HTERT RPE-1 (cell line): ENCODE data around the gene CMTM3.
"Not testable (repeated sequence)": the region's sequence is repeated elsewhere in the genome, so short reads cannot be mapped to it uniquely, and the experiment has no call there.

Experiments
- in situ Hi-C: fragments of 300-500 bp; cut with MboI; formaldehyde crosslinking; loops from 4 replicates; pipeline ENCODE4 v1.14.3; 2020; ENCODE audit warnings: low sequenced_read_pairs

Gene CMTM3

DNA sequence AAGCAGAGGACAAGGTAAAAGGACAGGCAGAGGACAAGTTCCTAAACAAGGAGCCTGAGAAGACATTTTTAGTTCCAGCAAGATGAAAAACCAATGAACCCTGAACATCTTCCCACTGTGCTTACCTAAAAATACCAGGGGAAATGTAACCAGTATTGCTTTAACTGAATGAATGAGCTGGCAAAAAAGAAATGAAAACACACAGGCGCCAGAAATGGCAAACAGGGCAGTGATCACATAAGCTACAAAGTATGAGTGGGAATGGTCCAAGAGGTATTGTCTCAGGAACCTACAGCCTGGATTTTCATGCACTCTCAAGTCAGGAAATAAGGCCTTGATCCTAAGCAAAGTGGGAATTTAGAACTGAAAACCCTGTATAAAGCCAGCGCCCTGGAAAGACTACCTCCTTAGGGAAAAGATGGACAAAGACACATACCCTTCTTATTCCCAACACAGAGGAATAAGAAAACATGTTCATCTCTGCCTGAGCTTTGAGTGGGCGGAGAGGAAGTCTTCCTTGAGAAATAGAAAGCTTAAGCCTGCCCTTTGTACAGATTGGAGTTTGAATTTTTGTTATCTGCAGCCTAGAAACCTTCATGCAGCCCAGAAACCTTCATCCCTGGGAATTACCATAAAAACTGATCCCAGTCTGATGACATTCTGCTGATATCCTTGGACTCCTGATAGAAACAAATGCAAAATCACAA is 23.1 kb upstream of the CMTM3 start:
- in situ Hi-C loops: no loop called here

DNA sequence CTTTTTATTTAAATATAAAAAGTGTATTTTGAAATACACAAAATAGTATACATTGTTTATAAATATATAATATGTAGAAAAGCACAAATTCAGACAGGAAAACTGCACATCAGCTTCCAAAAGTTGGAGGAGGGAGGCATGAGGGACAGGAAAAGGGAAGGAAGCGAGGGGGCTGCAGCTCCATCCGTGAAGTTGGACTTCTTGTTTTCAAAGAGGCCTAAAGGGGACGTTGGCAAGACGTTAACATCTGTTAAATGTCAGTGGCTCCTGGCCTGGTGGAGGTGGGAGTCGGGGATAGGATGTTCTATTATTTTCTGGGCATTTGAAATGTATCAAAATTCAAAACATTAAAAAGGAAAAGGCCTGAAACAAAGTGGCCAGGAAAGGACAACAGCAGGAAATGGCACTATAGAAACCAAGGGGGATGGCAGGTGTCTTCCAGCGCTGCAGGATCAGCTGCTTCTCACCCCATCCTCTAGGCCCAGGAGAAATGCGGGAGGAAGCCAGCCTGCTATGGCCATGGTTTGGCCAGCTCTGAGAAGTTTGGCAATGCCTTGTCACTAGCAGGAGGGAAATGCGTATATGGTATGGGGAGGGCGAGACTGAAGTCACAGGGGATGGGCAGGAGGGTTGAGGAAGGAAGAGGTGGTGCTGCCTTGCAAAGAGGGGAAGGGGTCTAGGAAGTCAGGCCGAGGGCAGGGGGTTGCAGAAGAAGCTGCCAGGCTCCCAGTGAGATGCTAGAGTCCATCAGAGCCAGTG is 18.8 kb upstream of the CMTM3 start:
- in situ Hi-C loops: no loop called here

DNA sequence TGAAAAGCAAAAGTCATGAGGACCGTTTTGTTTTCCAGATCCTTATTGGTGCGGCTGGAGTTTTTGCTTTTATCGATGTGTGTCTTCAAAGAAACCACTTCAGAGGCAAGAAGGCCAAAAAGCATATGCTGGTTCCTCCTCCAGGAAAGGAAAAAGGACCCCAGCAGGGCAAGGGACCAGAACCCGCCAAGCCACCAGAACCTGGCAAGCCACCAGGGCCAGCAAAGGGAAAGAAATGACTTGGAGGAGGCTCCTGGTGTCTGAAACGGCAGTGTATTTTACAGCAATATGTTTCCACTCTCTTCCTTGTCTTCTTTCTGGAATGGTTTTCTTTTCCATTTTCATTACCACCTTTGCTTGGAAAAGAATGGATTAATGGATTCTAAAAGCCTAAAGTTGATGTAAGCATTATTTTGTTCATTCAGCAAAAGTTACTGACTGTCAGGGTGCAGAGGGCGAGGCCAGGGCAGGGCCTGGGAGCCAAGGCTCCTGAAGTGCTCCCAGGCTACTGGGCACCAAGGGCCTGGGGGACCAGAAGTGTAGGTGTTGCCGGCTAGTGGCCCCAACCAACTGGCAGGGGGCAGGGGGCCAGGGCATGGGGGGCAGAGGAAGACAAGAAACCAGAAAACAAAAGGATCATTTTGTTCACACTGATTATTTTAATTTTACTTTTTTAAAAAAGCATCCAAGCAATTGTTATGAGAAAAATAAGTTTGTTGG is 16.5 kb upstream of the CMTM3 start:
- in situ Hi-C loops: no loop called here

DNA sequence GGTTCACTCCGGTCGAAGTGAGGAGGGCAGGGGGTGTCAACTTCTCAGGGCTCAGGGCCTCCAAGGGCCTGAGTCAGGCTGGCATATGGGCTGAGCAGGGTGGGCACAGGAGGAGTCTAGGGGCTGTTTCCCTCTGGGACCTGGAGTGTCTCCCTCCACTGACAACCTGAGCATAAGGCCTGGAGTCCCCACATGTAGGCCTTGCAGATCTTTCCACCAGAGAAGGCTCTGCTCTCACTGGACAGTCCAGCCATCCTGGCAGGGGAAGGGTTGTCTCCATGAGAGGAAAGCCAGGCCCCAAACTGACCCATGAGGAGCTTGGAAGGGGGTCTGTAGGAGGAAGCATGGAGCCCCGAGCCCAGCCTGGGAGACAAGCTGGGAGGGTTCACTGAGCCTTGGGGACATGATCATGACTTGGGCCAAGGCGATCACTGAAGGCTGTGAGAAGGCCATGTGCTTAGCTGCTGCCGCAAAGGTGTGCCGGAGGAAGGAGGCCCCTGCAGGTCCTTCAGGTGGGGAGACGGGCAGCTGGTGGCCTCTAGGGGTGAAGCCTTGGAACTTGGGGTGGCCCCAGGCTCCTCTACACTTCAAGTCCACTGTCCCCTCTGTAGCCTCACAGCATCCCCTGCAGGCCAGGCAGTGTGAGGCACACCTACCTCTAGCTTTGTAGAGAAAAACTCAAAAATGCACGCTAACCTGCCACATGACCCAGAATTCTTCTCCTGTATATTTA is 15.4 kb upstream of the CMTM3 start:
- in situ Hi-C loops: no loop called here

DNA sequence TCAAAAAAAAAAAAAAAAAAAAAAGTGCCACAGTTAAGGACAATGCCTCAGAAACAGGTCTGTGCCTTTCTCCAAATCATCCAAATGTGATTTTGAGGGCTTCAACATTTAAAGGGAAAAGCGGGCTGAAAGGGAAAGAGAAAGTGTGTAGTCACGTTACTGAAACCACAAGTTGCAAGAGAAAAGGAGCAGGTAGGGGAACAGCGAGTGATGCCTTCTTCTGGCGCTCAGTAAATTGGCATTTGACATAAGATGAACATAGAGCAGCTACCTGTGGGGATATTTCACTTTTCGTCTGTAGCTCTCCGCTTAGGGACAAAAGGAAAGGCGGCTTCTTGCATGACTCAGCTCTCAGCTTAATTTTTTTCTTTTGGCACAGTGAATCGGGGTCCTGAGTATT is 14.2 kb upstream of the CMTM3 start:
- in situ Hi-C loops: no loop called here

DNA sequence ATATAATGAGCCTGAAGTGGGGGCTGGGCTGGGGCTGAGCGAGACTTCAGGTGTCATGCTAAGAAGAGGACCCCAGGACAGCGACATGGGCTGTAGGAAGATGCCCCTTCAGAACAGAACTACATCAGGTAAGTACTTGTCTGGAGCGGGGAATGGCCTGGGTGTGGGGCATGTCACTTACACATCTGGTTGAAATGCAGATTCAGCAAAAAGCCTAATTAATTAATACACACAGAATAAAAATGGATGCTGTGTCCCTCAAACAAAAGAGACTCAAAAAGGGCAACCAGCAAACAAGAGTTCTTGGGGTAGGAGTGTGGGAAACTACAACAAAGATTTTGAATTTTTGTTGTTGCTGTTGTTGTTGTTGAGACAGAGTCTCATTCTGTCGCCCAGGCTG is 13.5 kb upstream of the CMTM3 start:
- in situ Hi-C loops: no loop called here

DNA sequence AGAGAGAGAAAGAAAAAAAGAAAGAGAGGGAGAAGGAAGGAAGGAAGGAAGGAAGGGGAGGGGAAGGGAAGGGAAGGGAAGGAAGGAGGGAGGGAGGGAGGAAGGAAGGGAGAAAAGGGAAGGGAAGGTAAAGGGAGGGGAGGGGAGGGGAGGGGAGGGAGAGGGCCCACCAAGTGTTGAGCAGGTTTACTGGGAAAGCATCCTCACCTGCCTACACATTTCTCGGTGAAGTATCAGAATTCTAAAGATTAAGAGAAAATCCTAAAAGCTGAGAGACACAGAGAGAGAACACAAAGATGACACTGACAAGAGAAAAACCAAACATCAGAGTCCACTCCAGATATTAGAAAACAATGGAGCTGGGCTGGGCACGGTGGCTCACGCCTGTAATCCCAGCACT is 12.3 kb upstream of the CMTM3 start:
- in situ Hi-C loops: no loop called here

DNA sequence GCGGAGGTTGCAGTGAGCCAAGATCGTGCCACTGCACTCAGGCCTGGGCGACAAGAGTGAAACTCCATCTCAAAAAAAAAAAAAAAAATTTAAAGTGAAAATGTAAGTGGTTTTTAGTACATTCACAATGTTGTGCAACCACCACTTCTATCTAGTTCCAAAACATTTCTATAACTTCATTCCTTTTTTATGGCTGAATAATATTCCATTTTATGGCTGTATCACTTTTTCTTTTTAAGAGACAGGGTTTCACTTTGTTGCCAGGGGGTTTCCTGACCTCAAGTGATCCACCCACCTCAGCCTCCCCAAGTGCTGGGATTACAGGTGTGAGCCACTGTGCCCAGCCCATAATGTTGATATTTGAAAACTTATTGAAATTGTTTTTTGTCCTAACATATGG is 11.7 kb upstream of the CMTM3 start:
- in situ Hi-C loops: no loop called here

DNA sequence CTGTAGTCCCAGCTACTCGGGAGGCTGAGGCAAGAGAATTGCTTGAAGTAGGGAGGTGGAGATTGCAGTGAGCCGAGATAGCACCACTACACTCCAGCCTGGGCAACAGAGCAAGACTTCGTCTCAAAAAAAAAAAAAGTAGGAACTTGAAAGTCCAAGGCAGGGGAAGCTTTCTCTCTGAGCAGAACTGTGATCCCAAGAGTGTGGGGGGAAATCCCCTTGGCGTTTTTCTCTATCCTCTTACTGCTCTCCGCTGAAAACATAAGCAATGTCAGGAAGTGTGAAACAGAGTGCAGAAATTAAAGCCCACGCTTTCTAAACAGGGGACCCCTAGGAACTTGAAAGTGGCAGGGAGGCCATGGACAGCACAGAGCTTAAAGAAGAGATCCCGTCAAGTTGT is 9.8 kb upstream of the CMTM3 start:
- in situ Hi-C loops: no loop called here

DNA sequence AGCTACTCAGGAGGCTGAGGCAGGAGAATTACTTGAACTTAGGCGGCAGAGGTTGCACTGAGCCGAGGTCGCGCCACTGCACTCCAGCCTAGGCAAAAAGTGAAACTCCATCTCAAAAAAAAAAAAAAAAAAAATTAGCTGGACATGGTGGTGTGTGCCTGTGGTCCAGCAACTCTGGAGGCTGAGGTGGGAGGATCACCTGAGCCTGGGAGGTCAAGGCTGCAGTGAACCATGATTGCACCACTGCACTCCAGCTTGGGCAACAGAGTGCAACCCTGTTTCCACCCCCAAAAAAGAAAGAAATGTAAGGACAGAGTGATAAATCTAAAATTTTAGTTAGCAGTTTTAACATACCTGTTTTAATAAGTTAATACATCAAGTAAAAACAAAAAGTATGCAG is 7.9 kb upstream of the CMTM3 start:
- in situ Hi-C loops: not testable (repeated sequence)

DNA sequence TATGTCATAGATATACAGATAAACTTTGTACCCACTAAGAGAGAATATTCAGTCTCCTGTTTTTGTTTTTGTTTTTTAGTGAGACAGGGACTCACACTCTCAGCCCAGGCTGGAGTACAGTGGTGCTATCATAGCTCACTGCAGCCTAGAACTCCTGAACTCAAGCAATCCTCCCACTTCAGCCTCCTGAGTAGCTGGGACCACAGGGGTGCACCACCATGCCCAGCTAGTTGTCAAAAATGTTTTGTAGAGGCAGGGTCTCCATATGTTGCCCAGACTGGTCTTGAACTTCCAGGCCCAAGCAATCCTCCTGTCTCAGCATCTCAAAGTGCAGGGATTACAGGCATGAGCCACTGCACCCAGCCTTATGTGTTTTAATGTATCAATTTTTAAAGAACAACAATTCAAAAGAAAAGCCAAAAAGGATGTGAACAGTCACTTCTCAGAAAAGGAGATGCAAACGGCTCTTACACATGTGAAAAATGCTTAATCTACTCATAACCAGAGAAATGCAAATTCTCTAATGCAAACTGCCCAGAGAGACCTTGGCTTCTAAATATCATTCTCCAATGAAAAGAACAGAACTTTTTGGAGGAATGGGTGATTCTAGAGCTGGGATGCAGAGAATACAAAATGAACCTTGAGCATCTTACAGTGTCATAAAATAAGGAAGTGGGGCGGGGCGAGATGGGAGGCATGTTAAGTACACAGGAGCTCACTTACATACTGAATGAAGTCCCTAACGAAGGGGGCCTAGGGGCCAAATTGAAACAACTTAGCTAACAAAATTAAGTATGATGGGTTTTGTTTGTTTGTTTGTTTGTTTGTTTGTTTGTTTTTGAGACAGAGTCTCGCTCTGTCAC is 7.3 kb upstream of the CMTM3 start:
- in situ Hi-C loops: no loop called here

DNA sequence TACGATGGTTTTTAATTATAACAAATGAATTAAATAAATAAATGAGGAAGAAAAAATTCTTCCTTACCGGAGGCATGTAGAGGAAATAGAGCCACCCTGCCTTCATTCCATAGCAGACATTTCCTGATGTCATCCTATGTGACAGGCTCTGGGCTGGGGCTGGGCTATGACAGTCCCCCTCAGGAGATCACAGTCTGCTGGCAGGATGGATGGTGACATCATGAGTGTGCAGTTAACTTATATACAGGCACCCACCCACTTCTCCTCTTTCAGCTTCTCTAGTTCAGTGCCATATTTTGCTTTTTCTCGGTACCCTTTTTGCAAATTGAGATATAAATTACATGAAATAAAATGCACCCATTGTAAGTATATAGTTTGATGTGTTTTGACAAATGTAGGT is 6.4 kb upstream of the CMTM3 start:
- in situ Hi-C loops: no loop called here

DNA sequence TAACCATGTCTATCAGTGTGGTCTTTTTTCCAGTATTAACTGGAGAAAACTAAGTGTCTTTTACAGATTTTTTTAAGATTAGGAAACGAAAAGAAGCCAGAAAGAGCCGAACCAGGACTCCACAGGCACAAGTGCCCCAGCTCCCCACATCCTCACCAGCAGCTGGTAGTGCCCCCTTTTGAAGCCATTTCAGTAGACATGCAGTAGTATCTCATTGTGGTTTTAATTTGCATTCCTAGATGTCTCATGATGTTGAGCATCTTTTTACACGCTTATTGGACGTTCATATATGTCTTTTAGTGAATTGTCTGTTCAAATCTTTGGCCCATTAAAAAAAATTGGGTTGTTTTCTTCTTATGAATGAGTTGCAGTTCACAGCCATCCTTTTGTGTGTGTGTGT is 4.8 kb upstream of the CMTM3 start:
- in situ Hi-C loops: no loop called here

DNA sequence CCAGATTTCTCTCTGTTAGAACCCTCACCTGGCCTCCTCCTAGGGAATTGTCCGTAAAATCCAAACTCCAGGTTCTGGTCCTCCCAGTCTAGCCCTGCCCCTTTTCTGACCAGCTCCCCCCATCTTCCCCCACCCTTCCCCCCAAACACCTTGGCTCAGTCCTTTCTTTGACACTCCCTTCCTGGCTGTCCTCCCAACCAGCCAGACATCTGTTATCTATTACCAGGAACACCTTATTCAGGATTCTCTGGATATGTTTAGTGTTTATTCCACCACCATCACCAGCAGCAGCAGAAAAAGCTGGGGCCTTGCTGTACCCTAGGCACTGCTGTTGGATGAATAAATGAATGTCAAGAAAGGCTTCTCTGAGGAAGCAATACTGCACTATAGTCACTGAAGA is 4.0 kb upstream of the CMTM3 start:
- in situ Hi-C loops: no loop called here

DNA sequence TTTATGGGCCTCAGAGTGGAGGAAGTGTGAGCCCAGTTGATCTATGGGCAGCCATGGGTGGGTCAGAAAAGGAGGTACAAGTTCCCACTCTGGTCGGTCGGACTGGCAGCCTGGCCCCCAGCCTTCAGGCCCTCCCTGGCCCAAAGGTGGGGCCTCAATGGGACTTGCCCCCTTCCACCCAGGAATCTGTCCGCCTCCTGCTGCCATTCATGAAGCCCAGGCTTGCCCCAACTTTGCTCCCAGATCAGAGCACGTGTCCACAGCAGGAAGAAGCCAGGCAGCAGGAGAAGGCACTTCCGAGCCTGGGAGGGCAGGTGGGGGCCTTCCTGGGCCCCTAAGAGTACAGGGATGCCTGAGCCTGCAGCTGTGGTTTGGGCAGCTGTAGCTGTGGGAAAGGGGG is 3.0 kb upstream of the CMTM3 start:
- in situ Hi-C loops: no loop called here

DNA sequence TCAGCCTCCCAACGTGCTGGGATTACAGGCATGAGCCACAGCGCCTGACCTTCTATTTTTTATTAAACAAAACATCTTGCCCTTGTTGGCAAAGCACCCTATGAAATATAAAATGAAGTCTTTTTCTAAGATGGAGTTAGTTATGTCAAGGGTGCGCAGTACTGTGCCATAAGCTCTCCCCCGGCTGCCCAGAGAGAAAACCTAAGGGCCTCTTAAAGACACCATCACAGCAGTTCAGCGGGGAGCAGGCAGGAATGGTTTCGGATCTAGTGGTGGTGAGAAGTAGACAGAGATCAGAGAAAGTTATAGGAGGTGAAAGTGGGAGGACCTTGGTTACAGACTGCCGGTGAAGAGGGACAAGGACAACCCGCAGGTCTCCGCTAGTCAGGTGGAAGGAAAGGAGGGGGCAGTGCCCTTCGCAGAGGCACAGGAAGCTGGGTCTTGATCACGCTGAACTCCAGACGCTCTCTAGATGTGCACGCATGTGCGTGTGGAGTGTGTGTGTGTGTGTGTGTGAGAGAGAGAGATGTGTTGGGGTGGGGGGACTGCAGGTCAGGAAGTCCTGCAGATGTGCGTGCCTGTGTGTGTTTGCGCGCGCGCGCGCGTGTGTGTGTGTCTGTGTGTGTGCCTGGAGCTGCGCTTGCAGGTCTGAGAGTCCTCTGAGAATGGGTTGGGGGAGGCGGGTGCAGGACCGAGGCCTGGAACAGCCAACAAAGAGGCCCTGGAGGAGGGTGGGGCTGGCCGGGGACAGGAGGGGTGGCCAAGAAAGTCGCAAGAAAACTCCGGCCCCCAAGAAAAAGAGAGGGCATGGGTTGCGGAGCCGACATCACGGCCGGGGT is 748 bp upstream of the CMTM3 start:
- in situ Hi-C loops: no loop called here

DNA sequence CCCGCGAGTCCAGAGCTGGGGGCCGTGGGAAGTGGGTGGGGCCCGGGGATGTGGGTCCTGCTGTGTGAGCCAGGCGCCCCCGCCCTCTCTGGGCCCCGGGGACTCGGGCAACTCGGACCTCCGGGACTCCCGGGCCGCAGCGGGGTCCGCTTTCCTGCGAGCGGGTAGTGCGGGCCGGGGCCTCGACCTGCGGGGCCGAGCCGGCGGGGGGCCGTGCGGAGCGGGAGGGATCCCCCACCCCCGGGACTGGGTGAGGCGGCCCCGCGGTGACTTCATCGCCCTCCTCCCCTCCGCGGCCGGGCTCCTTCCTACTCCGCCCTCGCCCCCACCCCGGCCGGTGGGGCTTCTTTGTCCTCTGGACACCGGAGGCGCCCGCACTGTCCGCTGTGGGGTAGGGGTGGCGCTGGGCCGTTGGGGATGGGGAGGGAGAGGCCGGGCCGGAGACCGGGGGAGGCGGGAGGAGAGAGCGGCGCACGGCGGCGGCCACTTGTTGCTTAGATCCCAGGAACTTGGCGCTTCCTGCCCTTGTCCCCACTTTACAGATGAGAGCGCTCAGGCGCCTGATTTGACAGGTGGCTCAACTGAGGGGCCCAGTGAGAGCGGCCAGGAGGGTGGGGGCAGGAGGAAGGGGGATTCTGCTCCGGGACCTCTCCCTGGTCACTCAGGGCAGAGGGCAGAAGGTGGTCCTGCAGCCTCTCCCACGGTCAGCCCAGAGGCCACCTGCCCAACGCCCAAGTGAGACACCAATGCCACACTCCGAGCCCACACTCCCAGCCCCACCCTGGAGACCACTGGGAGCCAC is 874 bp downstream of the CMTM3 start:
- in situ Hi-C loops: no loop called here

DNA sequence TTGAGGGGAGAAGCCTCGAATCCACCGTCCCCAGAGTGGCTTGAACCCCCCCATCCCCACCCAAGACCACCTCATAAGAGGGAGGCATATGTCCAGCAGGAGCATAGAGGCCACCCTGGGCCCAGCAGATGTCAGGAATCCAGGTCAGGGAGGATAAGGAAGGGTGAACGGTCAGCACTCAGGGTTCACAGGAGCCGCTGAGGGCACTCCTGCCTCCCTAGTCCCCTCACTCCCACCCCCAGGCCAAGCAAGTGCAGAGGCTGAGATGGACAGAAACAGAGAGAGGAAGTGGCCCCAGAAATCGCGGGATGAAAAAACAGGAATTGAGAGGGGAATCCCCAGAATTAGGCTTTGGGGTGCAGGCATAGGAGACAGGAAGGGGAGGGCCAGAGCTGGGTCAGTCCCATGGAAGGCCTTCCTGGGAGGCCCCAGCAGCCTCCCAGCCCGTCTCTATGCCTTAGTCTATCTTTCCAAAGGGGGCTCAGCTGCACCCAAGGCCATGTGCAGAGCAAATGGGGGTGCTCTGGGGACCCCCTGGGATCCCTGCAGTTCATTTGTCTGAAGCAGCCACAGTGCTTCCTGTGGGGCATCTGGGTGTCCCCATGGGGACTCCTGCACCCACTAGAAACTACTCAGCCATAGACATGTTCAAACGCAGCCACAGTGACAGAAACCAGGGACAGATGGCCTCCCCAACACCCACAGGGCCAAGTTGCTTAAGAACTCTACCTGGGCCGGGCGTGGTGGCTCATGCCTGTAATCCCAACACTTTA is 1.7 kb downstream of the CMTM3 start:
- in situ Hi-C loops: no loop called here
